Keratinocyte (primary cell): Measurements from ENCODE around the gene NXT1. TPM values are rescaled to one million over a fixed set of nuclear protein-coding genes. Genes with fewer than 3 reads are reported as not detected.

Experiments
- DNase-seq: peaks from one replicate; pipeline ENCODE4 v3.0.0-alpha.2; 2011; ENCODE audit warnings: low read depth, missing footprints, low spot score
- FAIRE-seq: peaks from 2 replicates; lab custom pipeline; 2011; peaks lifted over from hg19 to GRCh38; lab: Jason Lieb, UNC
- H2AFZ ChIP-seq: 2 replicates; pipeline ENCODE4 v1.6.0; 2012; ENCODE audit warnings: low read length, control low read depth, inconsistent platforms; ENCODE audit not compliant: control insufficient read depth
- H3K27ac ChIP-seq: 2 replicates; pipeline ENCODE4 v1.5.1; 2011; ENCODE audit warnings: low read length; ENCODE audit not compliant: control insufficient read depth, insufficient read depth
- H3K27me3 ChIP-seq: 3 replicates; pipeline ENCODE4 v1.6.0; 2011; ENCODE audit warnings: low read length; ENCODE audit not compliant: control insufficient read depth, insufficient read depth; ENCODE audit errors: extremely low read depth
- H3K36me3 ChIP-seq, 2 experiments: 2 replicates in 1 of 2; 3 replicates in 1 of 2; pipeline ENCODE4 v1.5.1; 2011; ENCODE audit warnings: low read length in 2 of 2, mild to moderate bottlenecking in 1 of 2; ENCODE audit not compliant: control insufficient read depth in 2 of 2, insufficient read depth in 2 of 2; ENCODE audit errors: extremely low read depth in 1 of 2
- H3K4me1 ChIP-seq: 3 replicates; pipeline ENCODE4 v1.5.1; 2011; ENCODE audit warnings: low read length; ENCODE audit not compliant: control insufficient read depth, insufficient read depth; ENCODE audit errors: extremely low read depth
- H3K4me2 ChIP-seq: 3 replicates; pipeline ENCODE4 v1.6.0; 2011; ENCODE audit warnings: low read depth, low read length; ENCODE audit not compliant: control insufficient read depth, insufficient read depth; ENCODE audit errors: extremely low read depth
- H3K4me3 ChIP-seq, 3 experiments: fragments of 200-600 bp in 1 of 3; sonication (generic) in 1 of 3; 2 replicates in 2 of 3; 3 replicates in 1 of 3; pipeline ENCODE4 v1.5.1; 2011 to 2016; ENCODE audit warnings: low read length in 3 of 3, mild to moderate bottlenecking in 3 of 3, control low read depth in 2 of 3, inconsistent platforms in 1 of 3, low read depth in 1 of 3, mixed read lengths in 1 of 3, mixed run types in 1 of 3, moderate library complexity in 1 of 3; ENCODE audit not compliant: control insufficient read depth in 2 of 3, insufficient read depth in 2 of 3; ENCODE audit errors: extremely low read depth in 1 of 3
- H3K79me2 ChIP-seq: 2 replicates; pipeline ENCODE4 v1.6.0; 2012; ENCODE audit warnings: low read length; ENCODE audit not compliant: control insufficient read depth, insufficient read depth
- H3K9ac ChIP-seq: 3 replicates; pipeline ENCODE4 v1.6.0; 2011; ENCODE audit warnings: low read length; ENCODE audit not compliant: control insufficient read depth, insufficient read depth; ENCODE audit errors: extremely low read depth
- H3K9me1 ChIP-seq: 3 replicates; pipeline ENCODE4 v1.6.0; 2011; ENCODE audit warnings: low read length; ENCODE audit not compliant: control insufficient read depth, insufficient read depth; ENCODE audit errors: extremely low read depth
- H3K9me3 ChIP-seq: 2 replicates; pipeline ENCODE4 v1.5.1; 2012; ENCODE audit warnings: low read depth, low read length; ENCODE audit not compliant: control insufficient read depth
- H4K20me1 ChIP-seq: 3 replicates; pipeline ENCODE4 v1.6.0; 2011; ENCODE audit warnings: low read length; ENCODE audit not compliant: control insufficient read depth, insufficient read depth; ENCODE audit errors: extremely low read depth
- EZH2 ChIP-seq: IDR thresholded peaks from one replicate; pipeline ENCODE4 v1.6.1; 2012; ENCODE audit warnings: inconsistent platforms, mild to moderate bottlenecking, low read length, moderate library complexity
- dilution Hi-C: fragments of 300-500 bp; cut with MboI; formaldehyde crosslinking; loops from one replicate; pipeline ENCODE4 v1.7.0; 2020; ENCODE audit warnings: low sequenced_read_pairs; ENCODE audit not compliant: extremely low pct_ligation_motif_present
- polyA plus RNA-seq, 5 experiments: library from polyadenylated mRNA; depleted of rRNA in 3 of 5; stranded (reverse) in 3 of 5; stranded (forward) in 1 of 5; unstranded in 1 of 5; fragments of >200 nt; gene quantifications; 1 replicate in 1 of 5; 2 replicates in 3 of 5; 3 replicates in 1 of 5; pipeline versions ENCODE4 v1.2.1 to v1.2.3, GENCODE V29; 2011 to 2012; ENCODE audit warnings: missing spikeins in 2 of 5, low read depth in 1 of 5, low replicate concordance in 1 of 5
- TF ChIP-seq, protein P1 (sequence below), 3 experiments: IDR thresholded peaks in 1 of 3; conservative IDR thresholded peaks in 1 of 3; optimal IDR thresholded peaks in 1 of 3; 2 replicates in 2 of 3; 3 replicates in 1 of 3; pipeline versions ENCODE3 to v1.5.1; 2011; ENCODE audit warnings: low read length in 3 of 3, mild to moderate bottlenecking in 3 of 3, moderate library complexity in 2 of 3, control low read depth in 1 of 3, inconsistent platforms in 1 of 3; ENCODE audit not compliant: insufficient read depth in 2 of 3; ENCODE audit errors: extremely low read depth in 1 of 3

NXT1 gene
- polyA plus RNA-seq, 1 donor (not counting 4 experiments of a cell fraction or from before 2014, with no cell fraction given) = 25.8 TPM

DNA sequence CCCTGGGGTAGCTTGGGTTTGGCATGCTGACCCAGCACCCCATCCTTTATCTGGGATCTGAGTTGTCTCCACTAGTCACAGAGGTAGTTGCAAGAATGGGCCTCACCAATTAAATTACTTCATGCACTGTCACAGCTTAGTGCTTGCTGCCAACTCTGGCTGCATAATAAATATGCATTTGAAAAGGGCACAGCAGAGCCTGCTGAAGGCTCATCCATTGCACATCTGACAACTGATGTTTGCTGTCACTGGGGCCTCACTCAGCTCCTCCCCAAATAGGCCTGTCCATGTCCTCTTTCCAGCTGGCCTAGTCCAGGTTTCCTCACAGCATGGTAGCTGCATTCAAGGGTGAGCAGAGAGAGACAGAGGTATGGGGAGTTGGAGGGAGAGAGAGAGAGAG lies 13.3 kb upstream of the NXT1 start:
- Histone ChIP-seq H3K4me3 (no peak overlapping the region), H3K4me2 (no peak overlapping the region), H3K9me1 (no peaks in the 10 kb centered on the region), H3K27me3 (no peaks in the 10 kb centered on the region), H2AFZ (no peak overlapping the region), H3K36me3 (no peaks in the 10 kb centered on the region), H3K9ac (no peak overlapping the region), H3K27ac (no peak overlapping the region), H4K20me1 (no peaks in the 10 kb centered on the region), H3K9me3 (no peaks in the 10 kb centered on the region), H3K4me1 (no peaks in the 10 kb centered on the region), H3K79me2 (no peaks in the 10 kb centered on the region)
- DNase-seq = no peak
- FAIRE-seq = no peak
- dilution Hi-C loops = no loop called here
- TF ChIP-seq, protein P1, sequence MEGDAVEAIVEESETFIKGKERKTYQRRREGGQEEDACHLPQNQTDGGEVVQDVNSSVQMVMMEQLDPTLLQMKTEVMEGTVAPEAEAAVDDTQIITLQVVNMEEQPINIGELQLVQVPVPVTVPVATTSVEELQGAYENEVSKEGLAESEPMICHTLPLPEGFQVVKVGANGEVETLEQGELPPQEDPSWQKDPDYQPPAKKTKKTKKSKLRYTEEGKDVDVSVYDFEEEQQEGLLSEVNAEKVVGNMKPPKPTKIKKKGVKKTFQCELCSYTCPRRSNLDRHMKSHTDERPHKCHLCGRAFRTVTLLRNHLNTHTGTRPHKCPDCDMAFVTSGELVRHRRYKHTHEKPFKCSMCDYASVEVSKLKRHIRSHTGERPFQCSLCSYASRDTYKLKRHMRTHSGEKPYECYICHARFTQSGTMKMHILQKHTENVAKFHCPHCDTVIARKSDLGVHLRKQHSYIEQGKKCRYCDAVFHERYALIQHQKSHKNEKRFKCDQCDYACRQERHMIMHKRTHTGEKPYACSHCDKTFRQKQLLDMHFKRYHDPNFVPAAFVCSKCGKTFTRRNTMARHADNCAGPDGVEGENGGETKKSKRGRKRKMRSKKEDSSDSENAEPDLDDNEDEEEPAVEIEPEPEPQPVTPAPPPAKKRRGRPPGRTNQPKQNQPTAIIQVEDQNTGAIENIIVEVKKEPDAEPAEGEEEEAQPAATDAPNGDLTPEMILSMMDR (optimal IDR thresholded peaks at IDR 0.05 in 1 of 3, IDR thresholded peaks at IDR 0.05 in 1 of 3, conservative IDR thresholded peaks at IDR 0.05 in 1 of 3; ENCODE audit: extremely low read depth in 1 of 3, insufficient read depth in 2 of 3, low read length in 3 of 3) = no peak
- TF ChIP-seq EZH2 = no peak

DNA sequence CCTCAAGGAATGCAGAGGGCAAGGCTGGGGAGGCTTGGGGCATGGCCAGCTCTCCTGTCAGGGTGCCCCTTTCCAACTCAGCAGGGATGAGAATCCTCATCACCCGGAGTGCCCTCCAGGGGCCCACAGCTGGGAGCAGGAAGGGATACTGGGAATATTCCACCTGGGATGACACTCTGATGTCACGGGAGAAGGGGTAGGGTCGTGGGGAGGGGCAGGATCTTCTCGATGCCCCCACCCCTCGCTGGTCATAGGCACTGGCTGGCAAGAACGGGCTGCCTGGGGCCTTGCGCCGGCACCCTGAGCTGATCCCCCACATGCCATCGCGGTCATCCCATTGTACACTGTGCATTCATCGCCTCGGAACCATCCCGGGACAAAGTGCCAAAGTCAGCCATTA lies 10.6 kb upstream of the NXT1 start:
- H3K9ac ChIP-seq = no peak overlapping the region
- H3K27ac ChIP-seq = no peak overlapping the region
- no peak for FAIRE-seq
- no peak for TF ChIP-seq EZH2
- TF ChIP-seq, protein P1 (optimal IDR thresholded peaks at IDR 0.05 in 1 of 3, IDR thresholded peaks at IDR 0.05 in 1 of 3, conservative IDR thresholded peaks at IDR 0.05 in 1 of 3; ENCODE audit: extremely low read depth in 1 of 3, insufficient read depth in 2 of 3, low read length in 3 of 3) = no peak
- no peaks in the 10 kb centered on the region for H3K27me3 ChIP-seq
- H3K9me3 ChIP-seq = no peaks in the 10 kb centered on the region
- no peak overlapping the region for H3K4me3 ChIP-seq
- H3K4me2 ChIP-seq = no peak overlapping the region
- H3K9me1 ChIP-seq = no peaks in the 10 kb centered on the region
- no peaks in the 10 kb centered on the region for H4K20me1 ChIP-seq
- dilution Hi-C loops = no loop called here
- no peaks in the 10 kb centered on the region for H3K36me3 ChIP-seq
- no peaks in the 10 kb centered on the region for H3K79me2 ChIP-seq
- H2AFZ ChIP-seq = no peak overlapping the region
- H3K4me1 ChIP-seq = no peaks in the 10 kb centered on the region
- no peak for DNase-seq
